H9 (cell line): ENCODE data around the gene ANKDD1A. TPM values are rescaled to one million over a fixed set of nuclear protein-coding genes. Genes with fewer than 3 reads are reported as not detected.

Source experiments
- DNase-seq: peaks from one replicate; pipeline ENCODE4 v3.0.0-alpha.2; 2017
- H2AFZ ChIP-seq: one replicate; pipeline ENCODE4 v1.6.1; 2013; ENCODE audit warnings: mild to moderate bottlenecking, low read length, control low read depth, moderate library complexity
- H2AK5ac ChIP-seq: 2 replicates; pipeline ENCODE4 v1.6.1; 2013; ENCODE audit warnings: low read length, control low read depth, mixed read lengths; ENCODE audit not compliant: insufficient read length
- H2BK120ac ChIP-seq: one replicate; pipeline ENCODE4 v1.6.1; 2013; ENCODE audit warnings: low read depth, mild to moderate bottlenecking, low read length, control low read depth, inconsistent platforms; ENCODE audit not compliant: poor library complexity, severe bottlenecking
- H2BK12ac ChIP-seq: 2 replicates; pipeline ENCODE4 v1.6.1; 2013; ENCODE audit warnings: low read length, control low read depth, mixed read lengths, low read depth; ENCODE audit not compliant: insufficient read length
- H2BK15ac ChIP-seq: 2 replicates; pipeline ENCODE4 v1.6.1; 2013; ENCODE audit warnings: low read depth, low read length, control low read depth
- H2BK20ac ChIP-seq: one replicate; pipeline ENCODE4 v1.6.1; 2013; ENCODE audit warnings: low read depth, mild to moderate bottlenecking, low read length, control low read depth, inconsistent platforms; ENCODE audit not compliant: poor library complexity, severe bottlenecking
- H2BK5ac ChIP-seq: 2 replicates; pipeline ENCODE4 v1.6.1; 2013; ENCODE audit warnings: low read length, control low read depth, mixed read lengths; ENCODE audit not compliant: insufficient read length
- H3K14ac ChIP-seq: 2 replicates; pipeline ENCODE4 v1.6.1; 2013; ENCODE audit warnings: low read length, control low read depth; ENCODE audit not compliant: insufficient read depth
- H3K18ac ChIP-seq: 2 replicates; pipeline ENCODE4 v1.6.1; 2013; ENCODE audit warnings: low read depth, mild to moderate bottlenecking, mixed read lengths, low read length, control low read depth; ENCODE audit not compliant: insufficient read length
- H3K23ac ChIP-seq: 2 replicates; pipeline ENCODE4 v1.6.1; 2013; ENCODE audit warnings: low read length, control low read depth, mixed read lengths, low read depth; ENCODE audit not compliant: insufficient read length
- H3K23me2 ChIP-seq: 2 replicates; pipeline ENCODE4 v1.6.1; 2013; ENCODE audit warnings: low read depth, mild to moderate bottlenecking, mixed read lengths, low read length, control low read depth; ENCODE audit not compliant: insufficient read length, poor library complexity, severe bottlenecking
- H3K27ac ChIP-seq: 2 replicates; pipeline ENCODE4 v1.5.1; 2013; ENCODE audit warnings: low read length, control low read depth, mixed read lengths, low read depth; ENCODE audit not compliant: insufficient read length
- H3K27me3 ChIP-seq: 2 replicates; pipeline ENCODE4 v1.6.1; 2013; ENCODE audit warnings: low read length, control low read depth, inconsistent platforms; ENCODE audit not compliant: insufficient read depth
- H3K4ac ChIP-seq: 2 replicates; pipeline ENCODE4 v1.6.1; 2013; ENCODE audit warnings: low read depth, mild to moderate bottlenecking, control low read depth, inconsistent platforms, low read length, moderate library complexity
- H3K4me1 ChIP-seq: 2 replicates; pipeline ENCODE4 v1.6.1; 2013; ENCODE audit warnings: low read length, control low read depth, inconsistent platforms; ENCODE audit not compliant: insufficient read depth
- H3K4me2 ChIP-seq: 2 replicates; pipeline ENCODE4 v1.6.1; 2013; ENCODE audit warnings: low read length, control low read depth, mixed read lengths; ENCODE audit not compliant: insufficient read length, insufficient read depth
- H3K56ac ChIP-seq: 2 replicates; pipeline ENCODE4 v1.6.1; 2013; ENCODE audit warnings: low read depth, mild to moderate bottlenecking, mixed read lengths, low read length, control low read depth; ENCODE audit not compliant: insufficient read length
- H3K79me1 ChIP-seq: 2 replicates; pipeline ENCODE4 v1.6.1; 2013; ENCODE audit warnings: low read depth, mild to moderate bottlenecking, moderate library complexity, low read length, control low read depth, inconsistent platforms; ENCODE audit not compliant: insufficient read depth, poor library complexity, severe bottlenecking
- H3K79me2 ChIP-seq: 2 replicates; pipeline ENCODE4 v1.6.1; 2013; ENCODE audit warnings: low read length, control low read depth, inconsistent platforms; ENCODE audit not compliant: insufficient read depth
- H3K9ac ChIP-seq: 2 replicates; pipeline ENCODE4 v1.6.1; 2013; ENCODE audit warnings: low read length, control low read depth, mixed read lengths; ENCODE audit not compliant: insufficient read length; ENCODE audit errors: extremely low read depth
- H3K9me3 ChIP-seq: one replicate; pipeline ENCODE4 v1.6.1; 2013; ENCODE audit warnings: low read depth, low read length, inconsistent platforms; ENCODE audit not compliant: control insufficient read depth
- H3T11ph ChIP-seq: one replicate; pipeline ENCODE4 v1.6.1; 2013; ENCODE audit warnings: mild to moderate bottlenecking, low read length, control low read depth, inconsistent platforms
- H4K20me1 ChIP-seq: one replicate; pipeline ENCODE4 v1.6.1; 2013; ENCODE audit not compliant: control insufficient read depth, insufficient read length, insufficient read depth
- H4K5ac ChIP-seq: 2 replicates; pipeline ENCODE4 v1.6.1; 2013; ENCODE audit warnings: low read depth, mild to moderate bottlenecking, mixed read lengths, low read length, control low read depth; ENCODE audit not compliant: insufficient read length
- H4K8ac ChIP-seq: replicated peaks from 2 replicates; pipeline ENCODE4 v1.6.1; 2013; ENCODE audit warnings: low read length, control low read depth, mixed read lengths, low read depth; ENCODE audit not compliant: insufficient read length
- H4K91ac ChIP-seq: 2 replicates; pipeline ENCODE4 v1.6.1; 2013; ENCODE audit warnings: low read depth, mild to moderate bottlenecking, moderate library complexity, mixed read lengths, low read length, control low read depth; ENCODE audit not compliant: insufficient read length
- H3K27ac Mint-ChIP-seq, 3 experiments: 2 replicates in 2 of 3; 3 replicates in 1 of 3; pipeline ENCODE4 v1.8.0; 2020 to 2021; ENCODE audit warnings: mixed read lengths in 3 of 3, mild to moderate bottlenecking in 1 of 3, moderate library complexity in 1 of 3
- H3K27me3 Mint-ChIP-seq: 2 replicates; pipeline ENCODE4 v1.8.0; 2021; ENCODE audit warnings: low read depth, mild to moderate bottlenecking, moderate library complexity, mixed read lengths
- H3K36me3 Mint-ChIP-seq, 3 experiments: 2 replicates in 2 of 3; 3 replicates in 1 of 3; pipeline ENCODE4 v1.8.0; 2020 to 2021; ENCODE audit warnings: low read depth in 3 of 3, mixed read lengths in 3 of 3; ENCODE audit not compliant: insufficient read depth in 1 of 3
- H3K4me1 Mint-ChIP-seq, 2 experiments: 2 replicates each; pipeline ENCODE4 v1.8.0; 2020; ENCODE audit warnings: mixed read lengths in 2 of 2
- H3K4me3 Mint-ChIP-seq, 2 experiments: 2 replicates in 1 of 2; 3 replicates in 1 of 2; pipeline ENCODE4 v1.8.0; 2020 to 2021; ENCODE audit warnings: mild to moderate bottlenecking in 2 of 2, mixed read lengths in 2 of 2, moderate library complexity in 1 of 2
- H3K9me3 Mint-ChIP-seq, 2 experiments: 2 replicates in 1 of 2; 3 replicates in 1 of 2; pipeline ENCODE4 v1.8.0; 2020; ENCODE audit warnings: mild to moderate bottlenecking in 2 of 2, mixed read lengths in 2 of 2, moderate library complexity in 1 of 2
- WGBS: extraction: QIAGEN DNeasy Blood & Tissue Kit; methylation state at CpG from one replicate; pipeline ENCODE4 v1.1.7; 2013; ENCODE audit warnings: missing lambda C conversion rate, low lambda C conversion rate, mixed read lengths; ENCODE audit not compliant: insufficient read length; ENCODE audit errors: extremely low coverage; 5-methylcytosine and 5-hydroxymethylcytosine counted together
- total RNA-seq: library from RNA; stranded (reverse); gene quantifications from 2 replicates; pipeline ENCODE4 v1.2.1, GENCODE V29; 2021
- TF ChIP-seq, protein P1 (sequence below): fragments of 200-600 bp; sonication (generic); conservative IDR thresholded peaks from 3 replicates; pipeline ENCODE4 v1.8.0; 2021; ENCODE audit warnings: antibody characterized with exemption, mild to moderate bottlenecking

The ANKDD1A gene
- total RNA-seq, 1 experiment from 2014 or later, result 3.7 TPM

DNA sequence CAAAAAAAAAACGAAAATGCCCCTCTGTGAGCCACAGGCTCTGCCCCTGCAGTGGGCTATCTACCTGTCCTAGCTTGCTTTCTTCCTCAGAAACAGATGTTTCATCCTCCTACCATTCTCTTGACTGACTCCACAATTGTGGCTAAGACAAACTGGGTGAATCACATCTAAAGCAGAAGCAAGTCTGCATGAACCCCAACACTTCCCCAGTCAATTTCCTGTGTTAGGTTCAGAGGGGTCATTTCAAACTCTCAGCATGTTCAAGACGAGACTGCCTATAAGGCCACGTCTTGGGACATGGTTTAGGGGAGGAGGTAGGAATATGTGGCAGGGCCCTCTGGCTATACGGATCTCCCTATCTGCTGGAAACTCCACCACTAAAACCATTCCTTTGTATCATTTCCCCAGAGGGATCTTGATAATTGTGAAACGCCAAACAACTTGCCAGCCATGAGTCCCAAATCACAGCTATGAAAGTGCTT lies 28.6 kb upstream of the ANKDD1A start:
- H3K4ac ChIP-seq, result no peak overlapping the region
- TF ChIP-seq, protein P1, sequence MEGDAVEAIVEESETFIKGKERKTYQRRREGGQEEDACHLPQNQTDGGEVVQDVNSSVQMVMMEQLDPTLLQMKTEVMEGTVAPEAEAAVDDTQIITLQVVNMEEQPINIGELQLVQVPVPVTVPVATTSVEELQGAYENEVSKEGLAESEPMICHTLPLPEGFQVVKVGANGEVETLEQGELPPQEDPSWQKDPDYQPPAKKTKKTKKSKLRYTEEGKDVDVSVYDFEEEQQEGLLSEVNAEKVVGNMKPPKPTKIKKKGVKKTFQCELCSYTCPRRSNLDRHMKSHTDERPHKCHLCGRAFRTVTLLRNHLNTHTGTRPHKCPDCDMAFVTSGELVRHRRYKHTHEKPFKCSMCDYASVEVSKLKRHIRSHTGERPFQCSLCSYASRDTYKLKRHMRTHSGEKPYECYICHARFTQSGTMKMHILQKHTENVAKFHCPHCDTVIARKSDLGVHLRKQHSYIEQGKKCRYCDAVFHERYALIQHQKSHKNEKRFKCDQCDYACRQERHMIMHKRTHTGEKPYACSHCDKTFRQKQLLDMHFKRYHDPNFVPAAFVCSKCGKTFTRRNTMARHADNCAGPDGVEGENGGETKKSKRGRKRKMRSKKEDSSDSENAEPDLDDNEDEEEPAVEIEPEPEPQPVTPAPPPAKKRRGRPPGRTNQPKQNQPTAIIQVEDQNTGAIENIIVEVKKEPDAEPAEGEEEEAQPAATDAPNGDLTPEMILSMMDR, result no peak
- no peaks in the 10 kb centered on the region for H3K79me2 ChIP-seq
- no peak overlapping the region for H4K91ac ChIP-seq
- H3K79me1 ChIP-seq, result no peaks in the 10 kb centered on the region
- DNase-seq, result no peak
- no peak overlapping the region for H4K5ac ChIP-seq
- H3K27ac Mint-ChIP-seq, result no peak overlapping the region
- no peak overlapping the region for H2AK5ac ChIP-seq
- H2BK20ac ChIP-seq, result no peak overlapping the region
- H3K27ac ChIP-seq, result no peak overlapping the region
- no peak overlapping the region for H2BK120ac ChIP-seq
- no peak overlapping the region for H3K18ac ChIP-seq
- no peaks in the 10 kb centered on the region for H3K23me2 ChIP-seq
- no peak overlapping the region for H3K9ac ChIP-seq
- H2AFZ ChIP-seq, result no peak overlapping the region
- no peaks in the 10 kb centered on the region for H3K27me3 ChIP-seq
- H2BK15ac ChIP-seq, result peak overlapping the region; percentile 68; the same call in 1 of the 2 replicates
- H2BK5ac ChIP-seq, result no peak overlapping the region
- peaks cover 10% of the 10 kb centered on the region in 2 experiments for H3K4me1 Mint-ChIP-seq
- no peaks in the 10 kb centered on the region for H3K4me1 ChIP-seq
- H3K23ac ChIP-seq, result no peak overlapping the region
- no CpG with 5 or more reads among the region's 5 CpGs for WGBS
- H3K4me2 ChIP-seq, result no peak overlapping the region
- H3K56ac ChIP-seq, result no peak overlapping the region
- no peaks in the 10 kb centered on the region for H3K36me3 Mint-ChIP-seq
- H3K9me3 ChIP-seq, result no peaks in the 10 kb centered on the region
- H4K20me1 ChIP-seq, result no peaks in the 10 kb centered on the region
- no peak overlapping the region for H3T11ph ChIP-seq
- H3K27me3 Mint-ChIP-seq, result no peaks in the 10 kb centered on the region
- no peak overlapping the region for H3K4me3 Mint-ChIP-seq
- H2BK12ac ChIP-seq, result no peak overlapping the region
- no peaks in the 10 kb centered on the region for H3K9me3 Mint-ChIP-seq
- no peak overlapping the region for H4K8ac ChIP-seq
- no peak overlapping the region for H3K14ac ChIP-seq
